Mesothelial cell of epicardium (in vitro differentiated cells): ENCODE results near the gene STAT4. TPM values are rescaled to one million over a fixed set of nuclear protein-coding genes. Genes with fewer than 3 reads are reported as not detected.

Source experiments
- DNase-seq, 2 experiments: peaks; one replicate each; pipeline ENCODE4 v3.0.0; 2021; ENCODE audit warnings: low spot score in 2 of 2; ENCODE audit not compliant: unreplicated experiment in 2 of 2
- H3K27ac Mint-ChIP-seq: 2 replicates; pipeline ENCODE4 v1.8.0; 2021; ENCODE audit warnings: mixed read lengths
- H3K27me3 Mint-ChIP-seq: 2 replicates; pipeline ENCODE4 v1.8.0; 2021; ENCODE audit warnings: low read depth, mixed read lengths
- H3K36me3 Mint-ChIP-seq: 2 replicates; pipeline ENCODE4 v1.8.0; 2021; ENCODE audit warnings: mixed read lengths
- H3K4me1 Mint-ChIP-seq: 2 replicates; pipeline ENCODE4 v1.8.0; 2021; ENCODE audit warnings: mixed read lengths
- H3K4me3 Mint-ChIP-seq: 2 replicates; pipeline ENCODE4 v1.8.0; 2021; ENCODE audit warnings: mild to moderate bottlenecking, moderate library complexity, mixed read lengths
- H3K9me3 Mint-ChIP-seq: 2 replicates; pipeline ENCODE4 v1.8.0; 2021; ENCODE audit warnings: mixed read lengths
- total RNA-seq: library from RNA; stranded (reverse); gene quantifications from 3 replicates; pipeline ENCODE4 v1.2.1, GENCODE V29; 2021
- TF ChIP-seq, protein P1 (sequence below): fragments of 200-600 bp; sonication (generic); IDR thresholded peaks from one replicate; pipeline ENCODE4 v1.5.0; 2021; ENCODE audit warnings: antibody characterized with exemption; ENCODE audit not compliant: unreplicated experiment

STAT4 gene
- total RNA-seq, 1 donor from 2014 or later, result 2.4 TPM

DNA sequence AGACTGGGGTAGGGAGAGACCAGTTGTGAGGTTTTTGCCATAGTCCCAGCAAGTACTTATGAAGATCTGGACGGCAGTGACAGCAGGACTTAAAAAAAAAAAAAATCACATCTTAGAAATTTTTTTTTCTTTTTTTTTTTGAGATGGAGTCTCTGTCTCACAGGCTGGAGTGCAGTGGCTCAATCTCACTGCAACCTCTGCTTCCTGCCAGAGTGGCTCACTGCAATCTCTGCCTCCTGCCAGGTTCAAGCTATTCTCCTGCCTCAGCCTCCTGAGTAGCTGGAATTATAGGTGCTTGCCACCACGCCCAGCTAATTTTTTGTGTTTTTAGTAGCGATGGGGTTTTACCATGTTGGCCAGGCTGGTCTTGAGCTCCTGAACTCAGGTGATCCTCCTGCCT is 22.4 kb upstream of the STAT4 start:
- Mint-ChIP-seq H3K4me3 (no peak overlapping the region), H3K9me3 (no peaks in the 10 kb centered on the region), H3K4me1 (peaks cover 40% of the 10 kb centered on the region), H3K36me3 (no peaks in the 10 kb centered on the region), H3K27me3 (no peaks in the 10 kb centered on the region), H3K27ac (no peak overlapping the region)
- TF ChIP-seq, protein P1, sequence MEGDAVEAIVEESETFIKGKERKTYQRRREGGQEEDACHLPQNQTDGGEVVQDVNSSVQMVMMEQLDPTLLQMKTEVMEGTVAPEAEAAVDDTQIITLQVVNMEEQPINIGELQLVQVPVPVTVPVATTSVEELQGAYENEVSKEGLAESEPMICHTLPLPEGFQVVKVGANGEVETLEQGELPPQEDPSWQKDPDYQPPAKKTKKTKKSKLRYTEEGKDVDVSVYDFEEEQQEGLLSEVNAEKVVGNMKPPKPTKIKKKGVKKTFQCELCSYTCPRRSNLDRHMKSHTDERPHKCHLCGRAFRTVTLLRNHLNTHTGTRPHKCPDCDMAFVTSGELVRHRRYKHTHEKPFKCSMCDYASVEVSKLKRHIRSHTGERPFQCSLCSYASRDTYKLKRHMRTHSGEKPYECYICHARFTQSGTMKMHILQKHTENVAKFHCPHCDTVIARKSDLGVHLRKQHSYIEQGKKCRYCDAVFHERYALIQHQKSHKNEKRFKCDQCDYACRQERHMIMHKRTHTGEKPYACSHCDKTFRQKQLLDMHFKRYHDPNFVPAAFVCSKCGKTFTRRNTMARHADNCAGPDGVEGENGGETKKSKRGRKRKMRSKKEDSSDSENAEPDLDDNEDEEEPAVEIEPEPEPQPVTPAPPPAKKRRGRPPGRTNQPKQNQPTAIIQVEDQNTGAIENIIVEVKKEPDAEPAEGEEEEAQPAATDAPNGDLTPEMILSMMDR, result no peak
- no peak for DNase-seq

DNA sequence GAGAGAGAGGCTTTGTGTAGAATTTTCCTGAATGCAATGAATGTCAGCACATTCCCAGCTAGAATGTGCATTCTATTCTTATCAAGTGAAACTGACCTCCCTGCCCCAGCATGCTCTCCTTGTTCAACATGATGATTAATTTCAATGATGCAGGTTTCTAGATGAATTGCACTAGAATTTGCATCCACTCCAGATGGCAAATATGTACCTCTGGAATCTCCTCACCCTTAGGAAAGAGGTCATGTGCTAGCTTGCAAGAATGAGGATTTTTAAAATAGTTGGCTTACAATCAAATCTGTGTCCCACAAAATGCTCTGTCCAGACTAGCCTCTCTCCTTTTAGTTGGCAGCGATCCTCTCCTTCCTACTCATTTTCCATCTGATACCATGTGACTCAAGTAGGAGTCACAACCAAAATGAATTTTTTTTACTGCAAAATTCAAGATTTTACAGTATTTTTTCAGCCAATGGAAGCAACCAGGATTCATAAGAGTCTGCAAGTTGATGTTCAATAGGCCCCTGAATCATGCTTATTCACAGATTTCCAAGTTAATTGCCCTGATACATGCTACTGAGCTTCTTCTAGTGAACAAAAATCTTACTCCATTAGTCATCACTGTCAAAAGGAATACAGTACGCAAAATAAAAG is 21.0 kb upstream of the STAT4 start:
- no peak for DNase-seq
- Mint-ChIP-seq H3K36me3 (no peaks in the 10 kb centered on the region), H3K27me3 (no peaks in the 10 kb centered on the region), H3K27ac (peak overlapping the region; percentile 60), H3K4me1 (peaks cover 50% of the 10 kb centered on the region), H3K9me3 (no peaks in the 10 kb centered on the region), H3K4me3 (no peak overlapping the region)
- TF ChIP-seq, protein P1, result no peak

DNA sequence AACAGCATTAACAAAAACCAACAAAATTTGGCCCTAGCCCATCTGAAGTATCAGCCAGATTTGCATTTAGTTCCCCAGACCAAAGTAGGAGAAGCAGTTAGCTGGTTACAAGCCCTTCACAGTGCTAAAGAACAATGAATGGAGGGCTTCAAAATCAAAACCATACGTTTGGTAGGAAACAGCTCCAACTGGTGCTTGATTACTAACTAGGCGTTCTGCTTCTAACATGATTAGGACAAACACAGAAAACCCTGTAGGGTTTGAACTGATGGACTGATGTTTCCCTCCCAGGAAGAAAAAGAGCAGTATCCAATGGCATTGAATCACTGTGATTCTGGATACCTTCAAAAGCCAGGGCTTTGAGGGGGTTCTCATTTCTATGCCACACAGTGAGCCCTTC is 20.5 kb upstream of the STAT4 start:
- Mint-ChIP-seq H3K9me3 (no peaks in the 10 kb centered on the region), H3K27ac (peak overlapping the region; percentile 60), H3K27me3 (no peaks in the 10 kb centered on the region), H3K36me3 (no peaks in the 10 kb centered on the region), H3K4me3 (no peak overlapping the region), H3K4me1 (peaks cover 53% of the 10 kb centered on the region)
- DNase-seq, result no peak
- TF ChIP-seq, protein P1, result no peak

DNA sequence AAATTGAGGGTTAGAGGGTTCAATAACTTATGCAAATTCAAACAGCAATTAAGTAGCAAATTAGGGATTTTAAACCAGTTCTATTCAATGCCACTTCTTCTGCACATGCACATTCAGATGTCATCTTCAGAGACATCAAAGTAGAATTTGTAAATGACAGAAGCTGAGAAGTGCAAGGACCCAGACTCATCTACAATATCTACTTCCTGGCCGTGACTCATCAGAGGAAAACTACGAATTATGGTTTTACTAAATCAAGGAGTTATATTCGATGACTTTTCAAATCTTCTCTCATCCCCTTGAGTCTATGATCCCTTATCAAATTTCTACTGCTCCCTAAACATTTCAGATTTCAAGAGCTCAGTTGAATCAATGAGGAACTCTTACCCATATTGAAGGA is 20.0 kb upstream of the STAT4 start:
- no peak overlapping the region for H3K27ac Mint-ChIP-seq
- peaks cover 57% of the 10 kb centered on the region for H3K4me1 Mint-ChIP-seq
- H3K9me3 Mint-ChIP-seq, result no peaks in the 10 kb centered on the region
- H3K27me3 Mint-ChIP-seq, result no peaks in the 10 kb centered on the region
- no peaks in the 10 kb centered on the region for H3K36me3 Mint-ChIP-seq
- no peak for DNase-seq
- no peak overlapping the region for H3K4me3 Mint-ChIP-seq
- TF ChIP-seq, protein P1, result no peak

DNA sequence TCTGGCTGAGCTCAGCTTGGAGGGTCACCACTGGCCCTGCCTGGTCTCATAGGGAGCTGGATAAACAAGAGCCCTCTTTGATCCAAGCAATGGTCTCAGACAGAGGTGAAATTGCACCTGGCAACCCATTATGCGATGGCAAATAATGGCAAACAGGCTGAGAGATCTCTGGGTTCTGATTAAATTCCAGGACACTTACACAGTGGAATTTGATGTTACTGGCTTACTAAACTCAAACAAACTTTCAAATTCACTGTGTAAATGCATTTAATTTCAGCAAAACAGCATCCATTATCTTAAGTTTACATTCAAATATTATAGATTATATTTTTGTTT is 19.5 kb upstream of the STAT4 start:
- no peaks in the 10 kb centered on the region for H3K27me3 Mint-ChIP-seq
- no peak overlapping the region for H3K4me3 Mint-ChIP-seq
- H3K4me1 Mint-ChIP-seq, result peaks cover 60% of the 10 kb centered on the region
- TF ChIP-seq, protein P1, result no peak
- no peak for DNase-seq
- H3K36me3 Mint-ChIP-seq, result no peaks in the 10 kb centered on the region
- no peaks in the 10 kb centered on the region for H3K9me3 Mint-ChIP-seq
- H3K27ac Mint-ChIP-seq, result no peak overlapping the region
